GM06990 (cell line): ENCODE data around the gene DPH7.

Source experiments
- DNase-seq: peaks from one replicate; pipeline ENCODE4 v3.0.0-alpha.2; 2011; ENCODE audit not compliant: insufficient read length; ENCODE audit errors: extremely low read depth
- H3K27me3 ChIP-seq: replicated peaks from 2 replicates; pipeline ENCODE4 v1.6.0; 2011; ENCODE audit warnings: low read length; ENCODE audit not compliant: control insufficient read depth, insufficient read depth
- H3K36me3 ChIP-seq: 2 replicates; pipeline ENCODE4 v1.5.1; 2011; ENCODE audit warnings: low read length; ENCODE audit not compliant: control insufficient read depth, insufficient read depth
- H3K4me3 ChIP-seq: replicated peaks from 2 replicates; pipeline ENCODE4 v1.5.1; 2011; ENCODE audit warnings: low read depth, mild to moderate bottlenecking, control low read depth, low read length
- CTCF ChIP-seq: IDR thresholded peaks from 2 replicates; pipeline ENCODE4 v1.5.1; 2011; ENCODE audit warnings: low read length, control low read depth, mild to moderate bottlenecking, inconsistent platforms; ENCODE audit not compliant: insufficient read depth, poor library complexity, severe bottlenecking

DPH7 gene

DNA sequence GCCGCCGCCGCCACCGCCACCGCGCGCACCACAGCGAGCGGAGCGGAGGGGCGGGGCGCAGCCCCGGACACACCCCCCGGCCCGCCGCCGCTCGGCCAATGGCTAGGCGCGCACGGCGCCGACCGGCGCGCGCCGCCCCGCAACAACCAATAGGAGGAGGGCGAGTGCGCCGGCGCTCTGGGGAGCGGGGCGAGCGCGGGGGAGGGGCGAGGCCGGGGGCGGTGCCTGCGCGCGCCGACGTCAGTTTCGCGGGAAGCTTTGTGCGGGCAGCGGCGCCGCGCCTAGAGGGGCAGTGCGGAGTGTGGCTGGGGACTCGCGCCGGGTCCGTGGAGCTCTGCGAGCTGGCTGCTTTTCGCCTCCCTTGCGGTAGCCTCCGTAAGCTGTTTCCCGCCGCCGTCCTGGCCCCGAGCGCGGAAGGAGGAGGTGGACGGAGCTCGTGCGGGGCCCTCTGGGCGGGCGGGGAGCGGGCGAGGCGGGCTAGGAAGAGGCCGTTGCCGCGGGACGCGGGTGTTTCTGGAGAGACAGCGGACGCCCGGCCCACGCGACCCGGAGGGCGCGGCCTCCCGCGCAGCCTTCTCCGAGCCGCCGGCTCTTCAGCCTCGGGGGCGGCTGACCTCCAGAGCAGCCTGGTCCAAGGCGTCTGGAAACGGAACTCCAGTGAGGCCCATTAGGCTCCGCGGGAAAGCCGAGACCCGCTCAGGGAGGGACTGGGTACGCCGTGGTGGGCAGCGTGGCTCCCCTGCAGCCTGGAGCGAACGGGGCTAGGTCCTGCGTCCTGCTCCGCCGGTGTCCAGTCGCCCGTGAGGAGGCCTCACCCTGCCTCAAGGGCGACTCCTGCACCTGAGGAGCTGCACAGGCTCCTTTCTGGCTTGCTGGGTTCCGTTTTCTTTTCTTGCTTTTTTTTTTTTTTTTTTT lies 12.0 kb upstream of the DPH7 start, which contains the start of gene ZMYND19:
Gene ZMYND19, minus strand, starts transcription at position 44 of the 915 bp plus-strand sequence. CDS start 249 bp downstream, outside the sequence.
- no peaks in the 10 kb centered on the region for H3K27me3 ChIP-seq
- no peak for TF ChIP-seq CTCF
- peak; percentile 92 for DNase-seq
- H3K36me3 ChIP-seq, result peaks cover 9% of the 10 kb centered on the region
- H3K4me3 ChIP-seq, result peak within 1 kb of the TSS; percentile 82

DNA sequence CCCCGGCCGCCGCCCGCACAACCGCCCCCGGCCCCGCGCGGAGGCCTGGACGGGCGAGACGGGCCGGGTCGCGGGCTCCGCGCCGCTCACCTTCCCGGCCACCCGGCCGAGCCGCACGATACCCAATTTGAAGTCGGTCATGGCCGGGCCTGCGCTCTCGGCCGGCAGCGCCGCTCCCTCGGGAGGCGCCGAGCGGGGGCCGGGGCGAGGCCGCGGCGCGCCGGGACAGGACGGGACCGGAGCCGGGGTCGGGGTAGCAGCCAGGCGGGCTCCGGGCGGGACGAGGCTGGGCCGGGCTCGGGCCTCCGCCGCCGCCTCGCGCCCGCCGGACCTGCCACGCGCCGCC lies 11.4 kb upstream of the DPH7 start:
- Histone ChIP-seq H3K36me3 (peaks cover 12% of the 10 kb centered on the region), H3K27me3 (no peaks in the 10 kb centered on the region), H3K4me3 (peak overlapping the region; percentile 81)
- DNase-seq, result no peak
- no peak for TF ChIP-seq CTCF

- Histone ChIP-seq H3K27me3 (no peaks in the 10 kb centered on the region), H3K4me3 (peak overlapping the region; percentile 81), H3K36me3 (peaks cover 12% of the 10 kb centered on the region)
- no peak for TF ChIP-seq CTCF
- DNase-seq, result no peak
Measured at GRCh38 chr9:137589441-137590122, 10.9 kb upstream of the DPH7 start.

DNA sequence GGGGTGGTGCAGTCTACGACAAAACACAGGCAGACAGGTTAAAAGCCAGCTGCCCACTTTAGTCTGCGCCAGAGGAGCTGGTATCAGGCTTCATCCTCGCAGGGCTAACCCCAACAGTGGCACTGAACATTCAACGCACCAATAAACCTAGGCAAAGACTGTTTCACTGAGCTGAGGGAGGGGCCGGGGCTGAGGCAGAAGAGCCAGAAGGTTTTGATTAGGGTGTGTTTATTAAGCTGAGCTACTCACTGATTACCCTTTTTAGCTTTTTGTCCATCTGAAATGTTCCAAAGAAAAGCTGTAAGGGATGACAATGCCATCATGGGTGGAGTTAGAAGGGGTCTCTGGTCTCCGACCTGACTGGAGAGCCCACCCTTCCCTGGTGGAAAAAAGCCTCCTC lies 10.2 kb upstream of the DPH7 start:
- Histone ChIP-seq H3K36me3 (peaks cover 15% of the 10 kb centered on the region), H3K27me3 (no peaks in the 10 kb centered on the region), H3K4me3 (peak overlapping the region; percentile 81)
- no peak for DNase-seq
- TF ChIP-seq CTCF, result no peak

DNA sequence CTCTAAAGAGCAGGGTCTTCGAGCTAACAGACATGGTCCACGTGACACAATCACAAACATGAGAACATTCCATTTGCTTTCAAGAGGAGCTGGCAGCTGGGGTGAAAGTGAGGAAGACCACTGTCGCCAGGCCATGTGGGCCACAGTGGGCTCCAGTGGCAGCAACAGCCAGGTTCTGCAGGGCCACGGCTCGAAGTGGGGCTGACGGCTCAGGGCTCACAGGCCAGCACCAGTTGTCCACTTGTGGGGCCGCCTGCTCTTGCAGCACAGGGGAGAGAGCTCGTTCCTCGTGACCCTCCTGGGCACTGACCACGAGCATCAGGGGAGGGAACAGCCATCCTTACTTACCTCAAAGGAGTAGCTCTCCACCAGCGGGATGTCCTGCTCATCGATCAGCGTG lies 9.6 kb upstream of the DPH7 start:
- H3K36me3 ChIP-seq, result peaks cover 16% of the 10 kb centered on the region
- no peaks in the 10 kb centered on the region for H3K27me3 ChIP-seq
- no peak for DNase-seq
- no peak overlapping the region for H3K4me3 ChIP-seq
- TF ChIP-seq CTCF, result no peak
